ENCODE measurements around the gene IPP.

Gene IPP

DNA sequence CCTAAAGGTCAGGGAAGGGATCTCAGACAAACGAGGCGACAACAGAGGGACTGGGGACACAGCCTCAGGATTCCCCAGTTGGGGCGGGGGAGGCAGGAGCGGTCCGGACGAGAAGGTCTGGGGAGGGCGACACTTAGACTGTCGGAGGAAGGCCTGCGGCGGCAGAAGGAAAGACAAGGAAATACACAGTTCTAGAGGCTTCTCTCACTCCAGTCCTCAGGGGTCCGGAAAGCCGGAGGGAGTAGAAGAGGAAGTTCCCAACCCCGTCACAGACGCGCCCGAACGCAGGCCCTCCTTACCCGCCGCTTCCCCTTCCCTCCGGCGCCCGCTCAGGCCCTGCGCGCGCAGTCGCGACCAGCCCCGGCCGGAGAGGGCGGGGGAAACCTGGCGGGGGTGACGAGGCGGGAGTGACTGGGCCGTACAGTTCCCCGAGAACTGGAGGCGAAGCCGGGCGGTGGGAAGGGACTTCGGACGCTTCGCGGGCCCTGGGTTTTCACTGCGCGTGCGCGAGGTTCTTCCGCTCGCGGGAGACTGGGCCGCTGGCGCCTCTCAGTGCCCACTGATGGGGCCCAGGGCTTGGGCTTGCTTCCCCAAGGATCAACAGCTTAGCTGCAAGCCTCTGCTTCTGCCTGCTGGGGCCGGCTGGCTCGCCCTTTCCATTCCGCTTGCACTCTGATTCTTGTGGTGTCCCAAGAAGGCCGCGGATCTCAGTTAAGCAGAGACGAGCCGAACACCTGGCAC, at the start of gene IPP:
TSS of gene IPP (minus strand) at position 356 of the 741 bp plus-strand sequence. CDS start 4,242 bp downstream, outside the sequence.
- TF ChIP-seq, protein P1, sequence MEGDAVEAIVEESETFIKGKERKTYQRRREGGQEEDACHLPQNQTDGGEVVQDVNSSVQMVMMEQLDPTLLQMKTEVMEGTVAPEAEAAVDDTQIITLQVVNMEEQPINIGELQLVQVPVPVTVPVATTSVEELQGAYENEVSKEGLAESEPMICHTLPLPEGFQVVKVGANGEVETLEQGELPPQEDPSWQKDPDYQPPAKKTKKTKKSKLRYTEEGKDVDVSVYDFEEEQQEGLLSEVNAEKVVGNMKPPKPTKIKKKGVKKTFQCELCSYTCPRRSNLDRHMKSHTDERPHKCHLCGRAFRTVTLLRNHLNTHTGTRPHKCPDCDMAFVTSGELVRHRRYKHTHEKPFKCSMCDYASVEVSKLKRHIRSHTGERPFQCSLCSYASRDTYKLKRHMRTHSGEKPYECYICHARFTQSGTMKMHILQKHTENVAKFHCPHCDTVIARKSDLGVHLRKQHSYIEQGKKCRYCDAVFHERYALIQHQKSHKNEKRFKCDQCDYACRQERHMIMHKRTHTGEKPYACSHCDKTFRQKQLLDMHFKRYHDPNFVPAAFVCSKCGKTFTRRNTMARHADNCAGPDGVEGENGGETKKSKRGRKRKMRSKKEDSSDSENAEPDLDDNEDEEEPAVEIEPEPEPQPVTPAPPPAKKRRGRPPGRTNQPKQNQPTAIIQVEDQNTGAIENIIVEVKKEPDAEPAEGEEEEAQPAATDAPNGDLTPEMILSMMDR (IDR thresholded peaks at IDR 0.05; ENCODE audit: low read depth, low read length, missing control alignments) = peak; percentile 16
- in situ Hi-C loops (cut with HindIII; ENCODE audit: low sequenced_read_pairs) = no loop called here
- H3K4me3 ChIP-seq (ENCODE audit: low read depth, low read length) = peak within 1 kb of the TSS; percentile 83
- DNase-seq (ENCODE audit: low read depth) = peak; percentile 89

DNA sequence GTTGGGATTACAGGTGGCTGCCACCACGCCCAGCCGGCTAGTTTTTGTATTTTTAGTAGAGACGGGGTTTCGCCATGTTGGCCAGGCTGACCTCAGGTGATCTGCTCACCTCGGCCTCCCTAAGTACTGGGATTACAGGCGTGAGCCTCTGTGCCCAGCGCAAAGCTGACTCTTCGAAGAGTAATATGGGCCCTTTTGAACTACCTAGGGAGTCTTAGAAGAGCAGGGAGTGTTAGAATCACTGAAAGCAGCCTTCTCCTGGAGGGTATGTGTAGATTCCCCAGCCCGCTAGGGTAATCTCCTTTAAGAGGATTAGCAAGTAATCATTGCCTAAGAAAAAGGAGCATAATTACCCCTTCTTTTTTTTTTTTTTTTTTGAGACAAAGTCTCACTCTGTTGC, 46.5 kb upstream of the IPP start:
- in situ Hi-C loops (cut with HindIII; ENCODE audit: low sequenced_read_pairs) = no loop called here
- no peak for DNase-seq (ENCODE audit: low read depth)
- TF ChIP-seq, protein P1 (IDR thresholded peaks at IDR 0.05; ENCODE audit: low read depth, low read length, missing control alignments) = no peak
- H3K4me3 ChIP-seq (ENCODE audit: low read depth, low read length) = no peak overlapping the region

DNA sequence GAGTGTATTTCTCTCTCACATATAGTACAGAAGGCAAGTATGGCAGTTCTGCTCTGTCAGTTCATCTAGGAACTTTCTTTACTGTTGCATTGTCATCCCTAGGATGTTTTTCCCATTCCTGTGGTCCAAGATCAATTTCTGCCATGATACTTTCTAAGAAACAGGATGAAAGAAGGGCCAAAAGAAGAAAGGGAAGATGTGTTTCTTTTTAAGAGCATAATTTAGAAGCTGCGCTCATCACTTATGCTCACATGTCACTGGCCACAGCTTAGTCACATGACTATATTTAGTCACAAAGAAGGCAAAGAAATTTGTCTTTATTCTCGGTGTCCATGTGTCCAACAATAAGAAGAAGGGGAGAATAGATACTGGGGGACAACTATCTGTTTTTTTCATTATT, 45.9 kb upstream of the IPP start:
- TF ChIP-seq, protein P1 (IDR thresholded peaks at IDR 0.05; ENCODE audit: low read depth, low read length, missing control alignments) = no peak
- H3K4me3 ChIP-seq (ENCODE audit: low read depth, low read length) = no peak overlapping the region
- in situ Hi-C loops (cut with HindIII; ENCODE audit: low sequenced_read_pairs) = no loop called here
- no peak for DNase-seq (ENCODE audit: low read depth)

DNA sequence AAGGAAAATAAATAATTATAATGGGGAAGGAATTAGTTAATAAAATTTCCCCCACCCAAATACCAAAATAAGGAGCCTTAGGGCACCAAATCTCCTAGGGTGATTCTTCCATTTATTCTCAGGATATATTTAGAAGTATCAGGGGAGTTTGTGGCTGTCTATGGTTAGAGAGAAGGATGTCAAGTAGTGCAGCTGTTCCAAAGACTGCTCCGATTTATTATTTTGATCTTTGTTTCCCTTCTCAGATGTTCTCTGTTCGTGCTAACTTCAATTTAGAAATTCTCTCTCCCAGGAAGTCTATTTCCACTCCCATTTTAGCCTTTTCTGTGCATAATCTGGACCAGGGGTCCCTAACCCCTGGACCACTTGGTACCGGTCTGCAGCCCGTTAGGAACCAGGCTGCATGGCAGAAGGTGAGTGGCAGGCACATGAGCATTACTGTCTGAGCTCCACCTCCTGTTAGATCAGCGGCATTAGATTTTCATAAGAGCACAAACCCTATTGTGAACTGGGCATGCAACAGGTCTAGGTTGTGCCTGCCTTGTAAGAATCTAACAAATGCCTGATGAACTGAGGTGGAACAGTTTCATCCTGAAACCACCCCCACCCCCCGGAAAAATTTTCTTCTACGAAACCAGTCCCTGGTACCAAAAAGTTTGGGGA, 43.6 kb upstream of the IPP start:
- no peak overlapping the region for H3K4me3 ChIP-seq (ENCODE audit: low read depth, low read length)
- in situ Hi-C loops (cut with HindIII; ENCODE audit: low sequenced_read_pairs) = no loop called here
- DNase-seq (ENCODE audit: low read depth) = no peak
- TF ChIP-seq, protein P1 (IDR thresholded peaks at IDR 0.05; ENCODE audit: low read depth, low read length, missing control alignments) = no peak

DNA sequence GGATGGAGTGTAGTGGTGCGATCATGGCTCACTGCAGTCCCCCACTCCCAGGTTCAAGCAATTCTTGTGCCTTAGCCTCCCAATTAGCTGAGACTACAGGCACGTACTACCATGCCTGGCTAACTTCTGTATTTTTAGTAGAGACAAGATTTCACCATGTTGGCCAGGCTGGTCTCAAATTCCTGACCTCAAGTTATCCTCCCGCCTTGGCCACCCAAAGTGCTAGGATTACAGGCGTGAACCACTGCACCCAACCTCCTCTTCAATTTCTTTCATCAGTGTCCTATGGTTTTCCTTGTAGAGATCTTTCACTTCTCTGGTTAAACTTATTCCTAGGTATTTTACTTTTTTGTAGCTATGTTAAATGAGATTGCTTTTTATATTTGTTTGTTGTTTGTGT, 42.3 kb upstream of the IPP start:
- DNase-seq (ENCODE audit: low read depth) = no peak
- TF ChIP-seq, protein P1 (IDR thresholded peaks at IDR 0.05; ENCODE audit: low read depth, low read length, missing control alignments) = no peak
- H3K4me3 ChIP-seq (ENCODE audit: low read depth, low read length) = no peak overlapping the region
- in situ Hi-C loops (cut with HindIII; ENCODE audit: low sequenced_read_pairs) = no loop called here

DNA sequence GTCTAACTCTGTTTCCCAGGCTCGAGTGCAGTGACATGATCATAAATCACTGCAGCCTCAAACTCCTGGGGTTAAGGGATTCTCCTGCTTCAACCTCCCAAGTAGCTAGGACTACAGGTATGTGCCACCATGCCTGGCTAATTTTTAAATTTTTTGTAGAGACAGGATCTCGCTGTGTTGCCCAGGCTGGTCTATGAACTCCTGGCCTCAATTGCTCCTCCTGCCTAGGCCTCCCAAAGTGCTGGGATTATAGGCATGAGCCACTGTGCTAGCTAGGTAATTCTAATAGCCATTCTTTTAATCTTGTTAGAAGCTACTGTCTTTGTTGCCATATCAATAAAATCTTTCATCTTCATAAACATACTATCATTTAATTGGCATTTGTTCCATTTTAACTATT, 39.1 kb upstream of the IPP start:
- in situ Hi-C loops (cut with HindIII; ENCODE audit: low sequenced_read_pairs) = no loop called here
- no peak overlapping the region for H3K4me3 ChIP-seq (ENCODE audit: low read depth, low read length)
- TF ChIP-seq, protein P1 (IDR thresholded peaks at IDR 0.05; ENCODE audit: low read depth, low read length, missing control alignments) = no peak
- DNase-seq (ENCODE audit: low read depth) = no peak
